NCI-H187 treated with DMSO at 0.1 percent for 48 hours (cell line): Measurements from ENCODE around the gene ACSM5.
"Not testable (repeated sequence)": the region's sequence is repeated elsewhere in the genome, so short reads cannot be mapped to it uniquely, and the experiment has no call there.

Experiments
- DNase-seq: peaks from one replicate; lab custom pipeline; 2025; lab: John Stamatoyannopoulos, UW

Gene ACSM5

GRCh38 chr16:20399185-20399584, 10.1 kb upstream of the ACSM5 start:
- DNase-seq = no peak

GRCh38 chr16:20401066-20401465, 8.3 kb upstream of the ACSM5 start:
- no peak for DNase-seq

GRCh38 chr16:20401475-20402016, 7.8 kb upstream of the ACSM5 start:
- no peak for DNase-seq

- no peak for DNase-seq
Measured at GRCh38 chr16:20402651-20403050, 6.7 kb upstream of the ACSM5 start.

- no peak for DNase-seq
Measured at GRCh38 chr16:20404637-20405036, 4.7 kb upstream of the ACSM5 start, which contains the start of gene PDILT. PDILT (minus strand) TSS chr16:20404737; CDS start chr16:20399300, 5,437 bp downstream.

GRCh38 chr16:20410121-20410723, 888 bp downstream of the ACSM5 start:
- DNase-seq = no peak

GRCh38 chr16:20411055-20411454, 1.7 kb downstream of the ACSM5 start:
- DNase-seq = no peak

GRCh38 chr16:20415541-20415940, 6.2 kb downstream of the ACSM5 start:
- DNase-seq = no peak

- DNase-seq = not testable (repeated sequence)
Measured at GRCh38 chr16:20419093-20419492, 9.8 kb downstream of the ACSM5 start.

GRCh38 chr16:20421748-20422147, 12.4 kb downstream of the ACSM5 start:
- DNase-seq = not testable (repeated sequence)

GRCh38 chr16:20423772-20424128, 14.4 kb downstream of the ACSM5 start:
- DNase-seq = not testable (repeated sequence)

- no peak for DNase-seq
Measured at GRCh38 chr16:20424129-20424866, 15.0 kb downstream of the ACSM5 start.

- not testable (repeated sequence) for DNase-seq
Measured at GRCh38 chr16:20427401-20427797, 18.1 kb downstream of the ACSM5 start.

- DNase-seq = not testable (repeated sequence)
Measured at GRCh38 chr16:20429499-20429898, 20.2 kb downstream of the ACSM5 start.

- not testable (repeated sequence) for DNase-seq
Measured at GRCh38 chr16:20430480-20430879, 21.1 kb downstream of the ACSM5 start.

- no peak for DNase-seq
Measured at GRCh38 chr16:20430948-20431347, 21.6 kb downstream of the ACSM5 start.

- DNase-seq = not testable (repeated sequence)
Measured at GRCh38 chr16:20438950-20439349, 29.6 kb downstream of the ACSM5 start.

GRCh38 chr16:20439820-20440231, 30.5 kb downstream of the ACSM5 start:
- not testable (repeated sequence) for DNase-seq

- DNase-seq = not testable (repeated sequence)
Measured at GRCh38 chr16:20440731-20441130, 31.4 kb downstream of the ACSM5 start.

GRCh38 chr16:20441191-20441590, 31.9 kb downstream of the ACSM5 start:
- DNase-seq = no peak

- not testable (repeated sequence) for DNase-seq
Measured at GRCh38 chr16:20441859-20442258, 32.5 kb downstream of the ACSM5 start.

- DNase-seq = not testable (repeated sequence)
Measured at GRCh38 chr16:20446652-20447393, 37.5 kb downstream of the ACSM5 start.
